ENCODE data around the gene NBPF3. TPM values are rescaled to one million over a fixed set of nuclear protein-coding genes. Genes with fewer than 3 reads are reported as not detected.

The NBPF3 gene
- total RNA-seq, 2 donors from 2014 or later: 9.9 to 10.8 TPM

GRCh38 chr1:21526441-21526840, 86.5 kb downstream of the NBPF3 start:
- Mint-ChIP-seq H3K4me1 (no peaks in the 10 kb centered on the region), H3K9me3 (no peaks in the 10 kb centered on the region), H3K27ac (no peak overlapping the region), H3K36me3 (ENCODE audit: low read depth) (no peaks in the 10 kb centered on the region), H3K4me3 (no peak overlapping the region), H3K27me3 (peaks cover 6% of the 10 kb centered on the region)
- ATAC-seq (replicated peaks): no peak

- no peaks in the 10 kb centered on the region for H3K9me3 Mint-ChIP-seq
- H3K36me3 Mint-ChIP-seq (ENCODE audit: low read depth): no peaks in the 10 kb centered on the region
- H3K4me1 Mint-ChIP-seq: no peaks in the 10 kb centered on the region
- H3K27ac Mint-ChIP-seq: no peak overlapping the region
- peaks cover 17% of the 10 kb centered on the region for H3K27me3 Mint-ChIP-seq
- no peak overlapping the region for H3K4me3 Mint-ChIP-seq
- ATAC-seq (replicated peaks): no peak
Measured at GRCh38 chr1:21530368-21531016, 90.6 kb downstream of the NBPF3 start.

- Mint-ChIP-seq H3K36me3 (ENCODE audit: low read depth) (no peaks in the 10 kb centered on the region), H3K27ac (no peak overlapping the region), H3K9me3 (no peaks in the 10 kb centered on the region), H3K27me3 (peaks cover 17% of the 10 kb centered on the region), H3K4me1 (no peaks in the 10 kb centered on the region), H3K4me3 (no peak overlapping the region)
- no peak for ATAC-seq (replicated peaks)
Measured at GRCh38 chr1:21531241-21531640, 91.3 kb downstream of the NBPF3 start.

DNA sequence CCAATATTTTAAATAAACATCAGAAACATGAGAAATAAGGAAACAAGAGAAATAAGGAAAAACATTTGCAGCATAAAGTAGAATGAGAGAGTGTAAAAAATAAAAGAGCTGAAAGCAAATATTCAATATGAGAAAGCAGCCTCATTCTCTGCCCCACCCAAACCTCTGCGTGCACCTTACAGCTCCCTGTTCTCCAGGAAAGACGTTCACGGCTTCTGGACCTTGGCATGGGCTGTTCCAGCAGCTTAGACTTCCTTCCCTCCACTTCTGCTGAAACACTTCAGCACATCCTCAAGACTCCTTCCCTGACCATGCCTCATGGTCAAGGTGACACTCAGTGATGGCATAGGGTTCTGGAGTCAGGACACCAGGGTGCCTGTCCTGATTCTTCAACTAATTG, 92.6 kb downstream of the NBPF3 start:
- no peak for ATAC-seq (replicated peaks)
- Mint-ChIP-seq H3K27me3 (peaks cover 17% of the 10 kb centered on the region), H3K9me3 (no peaks in the 10 kb centered on the region), H3K36me3 (ENCODE audit: low read depth) (no peaks in the 10 kb centered on the region), H3K4me1 (no peaks in the 10 kb centered on the region), H3K4me3 (no peak overlapping the region), H3K27ac (no peak overlapping the region)

DNA sequence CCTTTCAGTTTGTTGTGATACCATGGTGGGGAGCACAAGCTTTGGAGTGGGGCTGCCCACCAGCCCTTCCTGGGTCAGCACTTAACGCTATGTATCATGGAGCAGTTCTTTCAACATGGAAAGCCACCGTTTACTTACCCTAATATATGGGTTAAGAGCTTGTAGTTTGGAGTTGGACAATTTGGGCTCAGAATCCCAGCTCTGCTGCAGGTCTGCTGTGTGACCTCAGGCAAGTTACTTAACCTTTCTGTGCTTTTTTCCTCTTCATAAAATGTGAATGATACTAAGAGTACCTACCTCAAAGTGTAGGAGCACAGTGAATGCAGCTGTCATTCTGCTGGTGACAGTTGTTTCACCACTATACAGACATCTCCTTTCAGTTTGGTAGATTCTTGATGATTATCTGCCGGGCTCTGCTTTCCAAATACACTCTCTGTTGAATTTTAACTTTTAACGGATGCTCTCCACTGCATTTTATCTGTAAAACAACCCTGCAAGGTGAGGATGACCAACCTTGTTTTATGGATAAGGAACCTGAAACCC, 93.1 kb downstream of the NBPF3 start:
- ATAC-seq (replicated peaks): no peak
- no peaks in the 10 kb centered on the region for H3K36me3 Mint-ChIP-seq (ENCODE audit: low read depth)
- H3K4me1 Mint-ChIP-seq: no peaks in the 10 kb centered on the region
- no peaks in the 10 kb centered on the region for H3K9me3 Mint-ChIP-seq
- peaks cover 20% of the 10 kb centered on the region for H3K27me3 Mint-ChIP-seq
- no peak overlapping the region for H3K27ac Mint-ChIP-seq
- H3K4me3 Mint-ChIP-seq: no peak overlapping the region

DNA sequence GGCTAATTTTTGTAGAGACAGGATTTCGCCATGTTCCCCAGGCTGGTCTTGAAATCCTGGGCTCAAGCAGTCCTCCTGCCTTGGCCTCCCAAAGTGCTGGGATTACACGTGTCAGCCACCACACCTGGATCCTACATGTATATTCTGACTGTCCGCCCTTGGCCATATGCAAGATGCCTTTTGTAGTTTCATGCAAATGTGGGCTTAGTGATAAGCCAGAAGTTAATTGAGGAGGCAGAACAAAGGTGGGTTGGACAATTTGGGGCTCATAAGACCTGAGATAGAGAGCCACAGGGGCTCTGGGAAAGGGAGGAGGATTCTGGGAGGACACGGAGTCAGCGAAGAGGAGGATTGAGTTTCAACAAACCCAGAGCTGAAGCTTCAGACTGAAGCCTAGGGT, 94.2 kb downstream of the NBPF3 start:
- Mint-ChIP-seq H3K4me3 (no peak overlapping the region), H3K9me3 (no peaks in the 10 kb centered on the region), H3K27ac (no peak overlapping the region), H3K36me3 (ENCODE audit: low read depth) (no peaks in the 10 kb centered on the region), H3K27me3 (peaks cover 28% of the 10 kb centered on the region), H3K4me1 (no peaks in the 10 kb centered on the region)
- ATAC-seq (replicated peaks): no peak

Other genes with a start within 250 kb of the NBPF3 start
- gene ECE1, start 149.7 kb upstream of the NBPF3 start, total RNA-seq: 100 to 1,000 TPM in 1 of 2 donors, 10 to 100 TPM in 1; 75.4 to 219 TPM
- not detected for gene ALPL, start 69.3 kb downstream of the NBPF3 start, total RNA-seq
- 1 to 10 TPM in 1 of 2 donors, under 1 TPM in 1; 0.45 to 6.0 TPM for gene RAP1GAP, start 229.2 kb downstream of the NBPF3 start, total RNA-seq

Measured in activated T-helper 17 cell treated with anti-CD3 and anti-CD28 coated beads, Interleukin-2, amount 50 U/mL, for 72 hours (primary cell).